SH-SY5Y (cell line): ENCODE results near the gene LYZL1.

Experiments used
- GATA2 ChIP-seq: IDR thresholded peaks from 2 replicates; pipeline ENCODE4 v1.6.1; 2011; ENCODE audit warnings: mild to moderate bottlenecking, low read depth, low read length
- GATA3 ChIP-seq: IDR thresholded peaks from 2 replicates; pipeline ENCODE4 v1.6.1; 2011; ENCODE audit warnings: low read depth, mild to moderate bottlenecking, low read length, moderate library complexity

GRCh38 chr10:29280488-29280840 is 8.4 kb upstream of the LYZL1 start:
- TF ChIP-seq GATA2 (no peak), GATA3 (no peak)
